Fibroblast of skin of scalp (primary cell): Measurements from ENCODE around the gene MAP2K5.

Experiments used
- DNase-seq: peaks from one replicate; pipeline ENCODE4 v3.0.0-alpha.2; 2013

Gene MAP2K5

GRCh38 chr15:67762610-67763368, 220.3 kb downstream of the MAP2K5 start:
- DNase-seq, result no peak

GRCh38 chr15:67765701-67766100, 223.2 kb downstream of the MAP2K5 start:
- no peak for DNase-seq

- no peak for DNase-seq
These were observed 224.5 kb downstream of the MAP2K5 start for GRCh38 chr15:67766968-67767367.

GRCh38 chr15:67768313-67768977, 225.9 kb downstream of the MAP2K5 start:
- DNase-seq, result no peak

- no peak for DNase-seq
These were observed 227.2 kb downstream of the MAP2K5 start for GRCh38 chr15:67769497-67770357.

- DNase-seq, result no peak
These were observed 227.8 kb downstream of the MAP2K5 start for GRCh38 chr15:67770358-67770628.

GRCh38 chr15:67771189-67771800, 228.8 kb downstream of the MAP2K5 start:
- no peak for DNase-seq

- no peak for DNase-seq
These were observed 232.1 kb downstream of the MAP2K5 start for GRCh38 chr15:67774626-67775025.

- DNase-seq, result no peak
These were observed 232.7 kb downstream of the MAP2K5 start for GRCh38 chr15:67775250-67775649.

- DNase-seq, result no peak
These were observed 233.5 kb downstream of the MAP2K5 start for GRCh38 chr15:67775998-67776397.

- DNase-seq, result peak; percentile 48
These were observed 234.1 kb downstream of the MAP2K5 start for GRCh38 chr15:67776600-67776999.

GRCh38 chr15:67777071-67777470, 234.6 kb downstream of the MAP2K5 start:
- DNase-seq, result no peak

- no peak for DNase-seq
These were observed 235.3 kb downstream of the MAP2K5 start for GRCh38 chr15:67777773-67778172.

- no peak for DNase-seq
These were observed 236.6 kb downstream of the MAP2K5 start for GRCh38 chr15:67778968-67779548.

GRCh38 chr15:67779549-67780111, 237.1 kb downstream of the MAP2K5 start:
- DNase-seq, result no peak

- no peak for DNase-seq
These were observed 238.6 kb downstream of the MAP2K5 start for GRCh38 chr15:67781061-67781460.

GRCh38 chr15:67781907-67782690, 239.6 kb downstream of the MAP2K5 start:
- DNase-seq, result no peak

GRCh38 chr15:67782691-67782991, 240.1 kb downstream of the MAP2K5 start:
- no peak for DNase-seq

GRCh38 chr15:67783303-67783702, 240.8 kb downstream of the MAP2K5 start:
- no peak for DNase-seq

GRCh38 chr15:67784090-67784781, 241.7 kb downstream of the MAP2K5 start:
- DNase-seq, result no peak

GRCh38 chr15:67784856-67785430, 242.4 kb downstream of the MAP2K5 start:
- DNase-seq, result no peak
